ENCODE results near the gene XXYLT1. TPM values are rescaled to one million over a fixed set of nuclear protein-coding genes. Genes with fewer than 3 reads are reported as not detected.

XXYLT1 gene
- polyA plus RNA-seq, 4 donors, result 0.81 to 11.7 (median 4.6) TPM

DNA sequence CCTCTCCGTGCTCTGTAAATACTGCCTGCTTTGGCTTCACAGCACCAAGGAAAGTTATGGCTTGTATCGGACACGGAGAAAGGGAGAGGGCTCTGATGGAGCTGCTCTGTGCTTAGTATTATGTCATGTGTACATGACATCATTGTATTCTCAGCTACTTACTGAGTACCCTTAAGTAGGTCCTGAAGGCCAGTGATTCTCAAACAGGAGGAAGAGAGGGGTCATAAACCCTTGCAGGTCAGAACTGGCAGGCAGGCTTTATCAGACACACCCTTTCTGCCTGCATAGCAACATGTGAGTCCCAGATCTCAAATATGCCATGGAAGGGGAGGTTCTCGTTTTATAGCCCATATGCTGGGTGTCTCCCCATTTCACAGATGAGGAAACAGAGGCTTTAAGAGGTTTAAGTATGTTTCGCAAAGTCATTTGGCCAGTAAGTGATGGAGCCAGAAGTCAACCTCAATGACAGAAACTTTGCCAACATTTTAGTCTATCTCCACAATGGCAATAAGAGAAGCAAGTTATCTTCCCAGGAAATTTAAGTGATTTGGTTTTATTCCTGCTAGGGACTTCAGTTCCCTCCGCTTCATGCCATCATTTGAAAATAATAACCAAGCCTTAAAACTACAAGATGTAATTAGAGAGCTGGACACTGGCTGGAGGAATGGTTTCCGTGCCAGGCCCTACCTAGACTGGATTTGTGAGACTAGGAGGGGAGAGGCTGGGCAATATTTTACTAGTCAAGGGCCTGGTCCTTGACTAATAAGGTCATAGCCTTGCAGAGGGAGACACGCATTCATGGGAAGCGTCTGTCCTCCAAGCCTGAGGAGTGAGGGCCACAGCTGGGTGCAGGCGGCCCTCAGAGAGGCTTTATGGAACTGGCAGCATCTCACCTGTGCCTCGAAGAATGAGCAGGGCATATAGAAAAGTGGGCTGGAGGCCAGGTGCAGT lies 133.0 kb downstream of the XXYLT1 start:
- WGBS, 3 donors, result 79 to 85% (median 83%) methylated on average over 11 of the region's 11 CpGs
- H3K36me3 ChIP-seq (ENCODE audit: control insufficient read depth in 3 of 3, insufficient read depth in 2 of 3, low read depth in 1 of 3, low read length in 3 of 3), result peaks cover 0 to 9% (median 0%) of the 10 kb centered on the region in 3 donors
- FAIRE-seq (no peak), DNase-seq (peak; percentile 36 to 57)
- no peak overlapping the region for H3K4me3 ChIP-seq (ENCODE audit: low read depth in 1 of 3, low read length in 3 of 3)
- no peak overlapping the region for H3K27ac ChIP-seq (ENCODE audit: low read depth in 1 of 3, low read length in 2 of 3)
- peaks cover 0 to 4% (median 0%) of the 10 kb centered on the region in 3 donors for H3K4me1 ChIP-seq (ENCODE audit: control insufficient read depth in 3 of 3, insufficient read depth in 2 of 3, low read depth in 1 of 3, low read length in 2 of 3)
- H3K9me3 ChIP-seq (ENCODE audit: control insufficient read depth in 2 of 2, insufficient read depth in 1 of 2, low read depth in 1 of 2, low read length in 1 of 2), result peaks cover 0 to 16% of the 10 kb centered on the region in 2 donors
- no peaks in the 10 kb centered on the region for H3K27me3 ChIP-seq (ENCODE audit: control insufficient read depth in 3 of 3, insufficient read depth in 3 of 3, low read length in 3 of 3)

DNA sequence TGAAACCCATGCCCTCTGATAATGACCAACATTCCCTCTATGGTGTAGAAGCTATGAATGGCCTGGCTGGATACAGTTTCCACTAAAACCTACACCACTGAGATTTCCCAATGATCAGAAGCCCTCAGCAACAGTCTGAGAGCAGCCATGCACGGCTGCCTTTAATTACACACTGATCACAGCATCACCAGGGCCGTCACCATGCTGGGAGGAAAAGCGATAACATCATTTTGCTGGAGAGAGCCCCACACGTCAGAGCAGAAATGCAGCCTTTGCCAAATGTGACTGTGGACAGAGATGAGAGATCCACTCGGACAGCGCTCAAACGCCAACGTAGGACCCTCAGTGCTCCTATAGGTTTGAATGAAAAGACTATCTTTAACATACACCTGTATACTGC lies 135.0 kb downstream of the XXYLT1 start:
- DNase-seq, result no peak
- peaks cover 0 to 6% (median 0%) of the 10 kb centered on the region in 3 donors for H3K36me3 ChIP-seq (ENCODE audit: control insufficient read depth in 3 of 3, insufficient read depth in 2 of 3, low read depth in 1 of 3, low read length in 3 of 3)
- peaks cover 0 to 4% (median 0%) of the 10 kb centered on the region in 3 donors for H3K4me1 ChIP-seq (ENCODE audit: control insufficient read depth in 3 of 3, insufficient read depth in 2 of 3, low read depth in 1 of 3, low read length in 2 of 3)
- H3K27ac ChIP-seq (ENCODE audit: low read depth in 1 of 3, low read length in 2 of 3), result no peak overlapping the region
- peaks cover 0 to 8% of the 10 kb centered on the region in 2 donors for H3K9me3 ChIP-seq (ENCODE audit: control insufficient read depth in 2 of 2, insufficient read depth in 1 of 2, low read depth in 1 of 2, low read length in 1 of 2)
- no peak overlapping the region for H3K4me3 ChIP-seq (ENCODE audit: low read depth in 1 of 3, low read length in 3 of 3)
- H3K27me3 ChIP-seq (ENCODE audit: control insufficient read depth in 3 of 3, insufficient read depth in 3 of 3, low read length in 3 of 3), result no peaks in the 10 kb centered on the region
- WGBS, 3 donors, result 80 to 92% (median 85%) methylated on average over 8 of the region's 8 CpGs
- no peak for FAIRE-seq

DNA sequence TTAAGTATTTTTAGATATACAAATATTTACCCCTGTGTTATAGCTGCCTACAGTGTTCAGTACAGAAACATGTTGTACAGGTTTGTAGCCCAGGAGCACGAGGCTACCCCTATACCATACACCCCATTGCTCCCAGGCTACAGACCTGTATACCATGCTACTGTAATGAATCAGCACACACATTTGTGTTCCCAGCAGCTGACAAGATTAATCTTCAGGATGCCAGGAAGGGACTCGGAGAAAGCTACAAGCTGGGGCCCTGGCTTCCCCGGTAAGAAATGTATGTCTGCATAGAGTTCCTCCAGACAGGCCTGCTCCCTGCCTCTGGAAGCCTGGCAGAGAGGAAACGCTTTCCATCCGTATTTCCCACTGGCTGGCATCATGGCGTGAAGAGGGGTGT lies 136.5 kb downstream of the XXYLT1 start:
- H3K27ac ChIP-seq (ENCODE audit: low read depth in 1 of 3, low read length in 2 of 3), result no peak overlapping the region
- 91 to 94% (median 93%) methylated on average over 6 of the region's 6 CpGs for WGBS, 3 donors
- H3K9me3 ChIP-seq (ENCODE audit: control insufficient read depth in 2 of 2, insufficient read depth in 1 of 2, low read depth in 1 of 2, low read length in 1 of 2), result no peaks in the 10 kb centered on the region
- H3K36me3 ChIP-seq (ENCODE audit: control insufficient read depth in 3 of 3, insufficient read depth in 2 of 3, low read depth in 1 of 3, low read length in 3 of 3), result peaks cover 0 to 6% (median 0%) of the 10 kb centered on the region in 3 donors
- no peak for FAIRE-seq
- H3K4me1 ChIP-seq (ENCODE audit: control insufficient read depth in 3 of 3, insufficient read depth in 2 of 3, low read depth in 1 of 3, low read length in 2 of 3), result peaks cover 0 to 4% (median 0%) of the 10 kb centered on the region in 3 donors
- no peaks in the 10 kb centered on the region for H3K27me3 ChIP-seq (ENCODE audit: control insufficient read depth in 3 of 3, insufficient read depth in 3 of 3, low read length in 3 of 3)
- DNase-seq, result no peak
- no peak overlapping the region for H3K4me3 ChIP-seq (ENCODE audit: low read depth in 1 of 3, low read length in 3 of 3)

DNA sequence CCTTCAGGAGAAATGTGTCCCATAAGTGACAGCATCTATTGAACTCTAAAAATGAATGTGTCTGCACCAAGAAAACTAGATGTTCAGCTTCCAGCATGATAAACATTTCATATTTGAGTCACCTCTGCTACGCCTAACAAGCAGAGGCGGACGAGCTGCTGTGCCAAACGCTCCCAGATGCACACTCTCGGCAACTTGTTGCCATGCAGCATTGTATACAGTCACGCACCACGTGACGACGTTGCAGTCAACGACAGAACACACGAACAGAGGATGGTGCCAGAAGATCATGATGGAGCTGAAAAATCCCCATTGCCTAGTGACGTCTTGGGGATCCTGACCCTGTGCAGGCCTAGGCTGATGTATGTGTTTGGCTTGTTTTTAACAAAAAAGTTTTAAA lies 137.5 kb downstream of the XXYLT1 start:
- Histone ChIP-seq H3K4me3 (ENCODE audit: low read depth in 1 of 3, low read length in 3 of 3) (no peak overlapping the region), H3K27me3 (ENCODE audit: control insufficient read depth in 3 of 3, insufficient read depth in 3 of 3, low read length in 3 of 3) (no peaks in the 10 kb centered on the region), H3K36me3 (ENCODE audit: control insufficient read depth in 3 of 3, insufficient read depth in 2 of 3, low read depth in 1 of 3, low read length in 3 of 3) (peaks cover 0 to 6% (median 0%) of the 10 kb centered on the region in 3 donors), H3K4me1 (ENCODE audit: control insufficient read depth in 3 of 3, insufficient read depth in 2 of 3, low read depth in 1 of 3, low read length in 2 of 3) (peaks cover 0 to 4% (median 0%) of the 10 kb centered on the region in 3 donors), H3K9me3 (ENCODE audit: control insufficient read depth in 2 of 2, insufficient read depth in 1 of 2, low read depth in 1 of 2, low read length in 1 of 2) (no peaks in the 10 kb centered on the region), H3K27ac (ENCODE audit: low read depth in 1 of 3, low read length in 2 of 3) (no peak overlapping the region)
- FAIRE-seq (no peak), DNase-seq (no peak)
- 61 to 81% (median 65%) methylated on average over 12 of the region's 12 CpGs for WGBS, 3 donors

DNA sequence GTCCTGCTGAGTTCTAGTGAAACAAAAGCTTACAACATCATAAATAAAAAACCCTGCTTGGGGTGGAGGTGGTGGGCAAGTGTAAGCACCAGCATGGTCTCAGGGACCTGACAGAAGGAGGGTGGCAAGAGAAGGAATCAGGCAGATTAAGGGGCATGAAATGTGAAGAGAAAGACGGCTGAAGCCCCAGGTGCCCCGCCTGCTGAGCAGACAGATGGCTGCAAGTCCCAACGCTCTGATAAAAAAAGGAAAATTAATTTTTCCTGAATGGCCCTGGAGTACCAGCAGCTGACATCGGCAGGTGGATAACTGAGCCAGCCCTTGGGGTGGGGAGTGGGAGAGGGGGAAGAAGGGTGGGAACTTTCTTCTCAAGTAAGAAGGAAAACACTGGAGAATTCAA lies 137.9 kb downstream of the XXYLT1 start:
- WGBS, 3 donors, result 75 to 79% (median 77%) methylated on average over 4 of the region's 4 CpGs
- no peaks in the 10 kb centered on the region for H3K9me3 ChIP-seq (ENCODE audit: control insufficient read depth in 2 of 2, insufficient read depth in 1 of 2, low read depth in 1 of 2, low read length in 1 of 2)
- DNase-seq (no peak), FAIRE-seq (no peak)
- H3K4me3 ChIP-seq (ENCODE audit: low read depth in 1 of 3, low read length in 3 of 3), result no peak overlapping the region
- H3K27ac ChIP-seq (ENCODE audit: low read depth in 1 of 3, low read length in 2 of 3), result peak overlapping the region in 1 of 3 donors; percentile 33
- peaks cover 0 to 4% (median 0%) of the 10 kb centered on the region in 3 donors for H3K4me1 ChIP-seq (ENCODE audit: control insufficient read depth in 3 of 3, insufficient read depth in 2 of 3, low read depth in 1 of 3, low read length in 2 of 3)
- H3K36me3 ChIP-seq (ENCODE audit: control insufficient read depth in 3 of 3, insufficient read depth in 2 of 3, low read depth in 1 of 3, low read length in 3 of 3), result peaks cover 0 to 4% (median 0%) of the 10 kb centered on the region in 3 donors
- H3K27me3 ChIP-seq (ENCODE audit: control insufficient read depth in 3 of 3, insufficient read depth in 3 of 3, low read length in 3 of 3), result no peaks in the 10 kb centered on the region

DNA sequence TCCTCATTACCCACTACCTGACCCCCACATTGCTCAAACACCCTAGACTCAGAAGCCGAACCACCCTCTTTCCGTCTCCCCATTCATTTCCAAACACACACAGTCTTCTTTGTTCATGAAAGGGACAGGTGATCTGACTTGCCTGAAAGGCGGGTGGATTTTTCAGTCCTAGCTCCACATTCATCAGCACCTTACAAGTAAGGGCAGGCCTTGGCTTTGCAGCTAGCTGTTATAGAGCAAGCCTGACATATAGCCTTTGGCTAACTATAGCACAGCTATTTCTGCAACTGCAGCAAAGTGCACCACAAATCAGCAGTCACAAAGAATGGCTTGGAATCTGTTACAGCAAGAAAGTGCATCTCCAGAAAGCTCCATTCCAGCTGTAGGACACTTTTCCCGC lies 139.8 kb downstream of the XXYLT1 start:
- no peak overlapping the region for H3K4me3 ChIP-seq (ENCODE audit: low read depth in 1 of 3, low read length in 3 of 3)
- H3K4me1 ChIP-seq (ENCODE audit: control insufficient read depth in 3 of 3, insufficient read depth in 2 of 3, low read depth in 1 of 3, low read length in 2 of 3), result no peaks in the 10 kb centered on the region
- no peak for FAIRE-seq
- no peaks in the 10 kb centered on the region for H3K27me3 ChIP-seq (ENCODE audit: control insufficient read depth in 3 of 3, insufficient read depth in 3 of 3, low read length in 3 of 3)
- H3K27ac ChIP-seq (ENCODE audit: low read depth in 1 of 3, low read length in 2 of 3), result no peak overlapping the region
- WGBS, 3 donors, result 95 to 99% (median 96%) methylated on average over 4 of the region's 4 CpGs
- no peaks in the 10 kb centered on the region for H3K9me3 ChIP-seq (ENCODE audit: control insufficient read depth in 2 of 2, insufficient read depth in 1 of 2, low read depth in 1 of 2, low read length in 1 of 2)
- no peak for DNase-seq
- H3K36me3 ChIP-seq (ENCODE audit: control insufficient read depth in 3 of 3, insufficient read depth in 2 of 3, low read depth in 1 of 3, low read length in 3 of 3), result no peaks in the 10 kb centered on the region

DNA sequence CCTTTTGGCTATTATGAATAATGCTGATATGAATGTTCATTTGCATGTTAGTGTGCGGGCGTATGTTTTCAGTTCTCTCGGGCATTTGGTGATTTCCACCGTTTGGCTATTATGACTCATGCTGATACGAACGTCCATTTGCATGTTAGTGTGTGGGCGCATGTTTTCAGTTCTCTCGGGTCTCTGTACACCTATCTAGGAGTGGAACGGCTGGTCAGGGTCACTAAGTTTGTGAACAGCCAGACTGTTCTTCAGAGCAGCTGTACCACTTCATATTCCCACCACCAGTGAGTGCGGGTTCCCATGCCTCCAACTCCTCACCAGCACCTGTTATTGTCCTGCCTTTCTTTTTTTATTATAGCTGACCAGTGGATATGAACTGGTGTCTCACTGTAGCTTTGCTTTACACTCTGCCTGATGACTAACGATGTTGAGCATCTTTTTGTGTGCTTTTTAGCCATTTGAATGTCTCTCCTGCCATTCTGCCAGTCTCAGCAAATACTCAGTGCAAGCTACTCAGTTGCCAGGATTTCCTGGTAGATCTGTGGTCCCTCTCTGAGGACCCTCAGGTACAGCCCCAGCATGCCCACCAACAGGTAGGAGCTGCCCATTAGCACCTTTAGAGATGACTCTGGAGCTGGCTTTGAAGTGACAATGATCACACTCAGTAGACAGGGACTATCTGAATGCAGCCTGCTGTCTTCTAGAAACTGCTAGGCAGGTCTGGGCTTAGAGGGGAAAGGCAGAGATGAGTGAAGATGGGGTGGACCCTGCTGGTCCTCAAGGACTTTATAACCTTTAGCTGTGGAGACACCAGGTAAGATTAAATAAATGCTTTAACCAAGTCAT lies 141.1 kb downstream of the XXYLT1 start:
- Histone ChIP-seq H3K4me1 (ENCODE audit: control insufficient read depth in 3 of 3, insufficient read depth in 2 of 3, low read depth in 1 of 3, low read length in 2 of 3) (no peaks in the 10 kb centered on the region), H3K36me3 (ENCODE audit: control insufficient read depth in 3 of 3, insufficient read depth in 2 of 3, low read depth in 1 of 3, low read length in 3 of 3) (no peaks in the 10 kb centered on the region), H3K4me3 (ENCODE audit: low read depth in 1 of 3, low read length in 3 of 3) (no peak overlapping the region), H3K27me3 (ENCODE audit: control insufficient read depth in 3 of 3, insufficient read depth in 3 of 3, low read length in 3 of 3) (no peaks in the 10 kb centered on the region), H3K9me3 (ENCODE audit: control insufficient read depth in 2 of 2, insufficient read depth in 1 of 2, low read depth in 1 of 2, low read length in 1 of 2) (no peaks in the 10 kb centered on the region), H3K27ac (ENCODE audit: low read depth in 1 of 3, low read length in 2 of 3) (no peak overlapping the region)
- WGBS, 3 donors, result 71% methylated on average over 11 of the region's 11 CpGs
- DNase-seq (no peak), FAIRE-seq (no peak)

DNA sequence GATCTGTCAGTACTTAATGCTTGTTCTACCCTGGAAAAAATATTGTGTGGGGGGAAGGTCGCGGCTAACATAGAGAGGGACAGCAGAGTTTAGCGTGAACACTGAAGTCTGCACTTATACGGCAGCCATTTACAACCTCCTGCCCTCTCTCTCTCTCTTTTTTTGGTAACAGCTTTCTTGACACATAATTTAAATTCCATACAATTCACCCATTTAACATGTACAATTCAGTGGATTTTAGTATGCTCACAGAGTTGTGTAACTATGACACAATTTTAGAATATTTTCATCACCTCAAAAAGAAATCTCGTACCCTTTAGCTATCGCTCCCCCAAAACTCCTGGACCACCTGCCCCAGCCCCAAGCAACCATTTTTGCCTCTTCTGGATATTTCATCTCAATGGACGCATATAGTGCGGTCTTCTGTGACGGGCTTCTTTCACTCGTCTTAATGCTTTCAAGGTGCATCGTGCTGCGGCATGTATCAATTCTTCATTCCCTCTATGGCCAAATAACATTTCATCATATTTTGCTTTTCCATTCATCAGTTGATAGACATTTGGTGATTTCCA lies 141.8 kb downstream of the XXYLT1 start:
- no peak for DNase-seq
- Histone ChIP-seq H3K4me3 (ENCODE audit: low read depth in 1 of 3, low read length in 3 of 3) (no peak overlapping the region), H3K36me3 (ENCODE audit: control insufficient read depth in 3 of 3, insufficient read depth in 2 of 3, low read depth in 1 of 3, low read length in 3 of 3) (no peaks in the 10 kb centered on the region), H3K4me1 (ENCODE audit: control insufficient read depth in 3 of 3, insufficient read depth in 2 of 3, low read depth in 1 of 3, low read length in 2 of 3) (no peaks in the 10 kb centered on the region), H3K9me3 (ENCODE audit: control insufficient read depth in 2 of 2, insufficient read depth in 1 of 2, low read depth in 1 of 2, low read length in 1 of 2) (no peaks in the 10 kb centered on the region), H3K27ac (ENCODE audit: low read depth in 1 of 3, low read length in 2 of 3) (no peak overlapping the region), H3K27me3 (ENCODE audit: control insufficient read depth in 3 of 3, insufficient read depth in 3 of 3, low read length in 3 of 3) (no peaks in the 10 kb centered on the region)
- FAIRE-seq, result no peak
- WGBS, 3 donors, result 86 to 98% (median 90%) methylated on average over 12 of the region's 12 CpGs

All from small intestine (tissue), 7 donors.